DMS79 (cell line): ENCODE measurements around the gene GRHL3.

Experiments used
- DNase-seq: peaks from one replicate; lab custom pipeline; 2025; lab: John Stamatoyannopoulos, UW

GRHL3 gene

GRCh38 chr1:24293392-24294227 lies 25.5 kb upstream of the GRHL3 start:
- DNase-seq, result no peak

DNA sequence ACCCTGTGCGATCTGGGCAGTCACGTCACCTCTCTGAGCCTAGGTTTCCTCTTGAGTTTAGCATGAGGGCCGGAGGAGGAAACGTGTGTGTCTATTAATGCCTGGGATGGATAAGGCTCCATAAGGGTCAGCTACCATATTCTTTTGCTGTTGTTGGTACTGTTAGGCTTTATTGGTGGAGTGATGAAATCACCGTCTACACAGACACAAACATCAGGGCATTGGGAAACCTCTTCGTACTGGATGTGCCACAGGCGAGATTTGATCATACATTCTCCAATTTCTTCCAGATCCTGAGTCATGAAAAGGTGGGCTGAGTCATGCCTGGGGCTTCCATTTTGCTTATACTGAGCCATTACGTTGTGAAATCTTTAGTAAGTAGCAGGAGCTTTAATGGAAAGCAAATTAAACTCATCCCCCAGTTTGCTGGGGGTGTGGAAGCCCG lies 24.9 kb upstream of the GRHL3 start:
- DNase-seq, result no peak

DNA sequence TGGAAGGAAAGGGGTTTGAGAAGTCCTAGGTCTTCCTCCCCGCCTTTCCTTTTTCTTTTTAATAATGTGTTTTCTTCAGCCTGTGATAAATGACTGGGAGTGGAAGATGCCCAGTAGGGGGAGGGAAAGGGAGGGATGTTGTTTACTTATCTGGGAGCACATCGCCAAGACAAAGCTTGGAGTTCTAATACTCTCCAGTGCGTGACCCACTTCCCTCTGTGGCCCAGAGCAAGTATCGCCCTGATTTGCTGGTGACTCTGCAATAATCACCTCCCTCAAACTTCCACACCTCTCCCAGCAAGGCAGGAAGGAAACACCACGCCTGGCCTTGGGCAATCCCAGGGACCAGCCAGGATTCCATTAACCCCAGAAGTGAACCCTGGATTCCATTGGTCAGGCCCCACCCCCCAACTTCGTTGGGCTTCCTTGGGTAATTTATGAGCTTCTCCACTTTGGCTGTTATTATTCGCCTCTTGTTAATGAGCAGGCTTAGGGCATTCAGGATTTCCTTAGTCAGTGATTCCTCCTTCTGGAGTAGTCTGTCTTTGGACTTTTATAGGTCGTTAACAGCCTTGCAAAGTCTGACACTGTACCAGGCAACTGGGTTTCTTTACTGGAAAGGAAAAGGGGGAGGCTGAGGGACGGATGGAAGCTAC lies 24.3 kb upstream of the GRHL3 start:
- DNase-seq, result no peak

DNA sequence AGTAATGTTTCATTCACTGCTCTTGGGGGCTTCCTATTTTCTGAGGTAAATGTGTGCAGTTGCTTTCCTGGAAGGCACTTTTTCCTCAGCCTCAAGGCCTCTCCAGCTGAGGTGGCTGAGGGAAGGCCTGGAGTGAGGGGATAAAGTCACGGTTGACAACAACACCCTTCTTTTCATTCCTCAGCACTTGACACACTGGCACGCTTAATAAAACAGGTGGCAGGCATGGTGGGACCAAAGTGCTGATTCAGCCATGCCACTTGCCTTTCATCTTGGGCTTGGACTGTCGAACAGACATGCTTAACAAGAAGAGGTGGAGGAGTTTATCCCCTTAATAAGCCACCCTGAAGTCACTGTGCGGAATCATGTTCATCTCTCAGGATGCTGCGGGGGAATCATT lies 23.6 kb upstream of the GRHL3 start:
- peak; percentile 77 for DNase-seq

- DNase-seq, result no peak
Measured at GRCh38 chr1:24297187-24297851, 21.8 kb upstream of the GRHL3 start.

DNA sequence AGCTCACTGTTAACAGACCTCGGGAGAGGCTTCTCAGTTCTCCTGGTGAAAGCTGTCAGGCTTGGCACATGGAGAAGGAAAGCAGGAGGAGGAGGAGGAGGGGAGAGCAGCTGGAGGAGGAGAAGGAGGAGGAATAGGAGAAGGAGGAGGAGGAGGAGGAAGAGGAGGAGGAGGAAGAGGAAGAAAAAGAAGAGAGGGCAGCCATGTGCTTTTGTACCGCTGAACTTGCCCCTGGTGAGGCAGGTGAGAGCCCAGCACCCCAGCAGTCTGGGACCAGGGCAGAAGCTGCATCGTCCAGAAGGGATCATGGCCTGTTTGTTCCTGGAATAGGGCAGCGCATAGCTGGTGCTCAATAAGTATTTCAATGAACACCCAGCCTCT lies 21.3 kb upstream of the GRHL3 start:
- no peak for DNase-seq

DNA sequence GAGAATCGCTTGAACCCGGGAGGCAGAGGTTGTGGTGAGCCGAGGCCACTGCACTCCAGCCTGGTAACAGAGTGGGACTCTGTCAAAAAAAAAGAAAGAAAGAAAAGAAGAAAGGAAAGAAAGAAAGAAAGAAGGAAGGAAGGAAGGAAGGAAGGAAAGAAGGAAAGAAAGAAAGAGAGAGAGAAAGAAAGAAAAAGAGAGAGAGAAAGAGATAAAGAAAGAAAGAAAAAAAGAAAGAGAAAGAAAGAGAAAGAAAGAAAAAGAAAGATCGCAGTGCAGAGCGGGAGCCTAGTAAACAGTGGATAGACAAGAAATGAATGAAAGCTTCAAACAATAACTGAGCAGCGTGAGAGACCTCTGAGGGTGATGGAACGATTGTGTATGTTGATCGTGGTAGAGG lies 20.6 kb upstream of the GRHL3 start:
- no peak for DNase-seq

DNA sequence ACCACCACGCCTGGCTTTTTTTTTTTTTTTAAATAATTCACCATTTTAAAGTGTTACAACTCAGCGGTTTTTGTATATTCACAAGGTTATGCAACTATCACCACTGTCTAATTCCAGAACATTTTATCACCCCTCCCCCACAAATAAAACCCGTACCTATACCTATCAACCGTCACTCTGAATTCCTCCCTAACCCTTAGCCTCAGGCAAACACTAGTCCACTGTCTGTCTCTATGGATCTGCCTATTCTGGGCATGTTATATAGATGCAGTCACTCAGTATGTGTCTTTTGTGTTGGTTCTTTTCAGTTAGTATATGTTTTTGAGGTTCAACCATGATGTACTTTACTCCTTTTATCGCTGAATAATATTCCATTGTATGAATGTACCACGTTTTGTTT lies 19.3 kb upstream of the GRHL3 start:
- DNase-seq, result no peak

DNA sequence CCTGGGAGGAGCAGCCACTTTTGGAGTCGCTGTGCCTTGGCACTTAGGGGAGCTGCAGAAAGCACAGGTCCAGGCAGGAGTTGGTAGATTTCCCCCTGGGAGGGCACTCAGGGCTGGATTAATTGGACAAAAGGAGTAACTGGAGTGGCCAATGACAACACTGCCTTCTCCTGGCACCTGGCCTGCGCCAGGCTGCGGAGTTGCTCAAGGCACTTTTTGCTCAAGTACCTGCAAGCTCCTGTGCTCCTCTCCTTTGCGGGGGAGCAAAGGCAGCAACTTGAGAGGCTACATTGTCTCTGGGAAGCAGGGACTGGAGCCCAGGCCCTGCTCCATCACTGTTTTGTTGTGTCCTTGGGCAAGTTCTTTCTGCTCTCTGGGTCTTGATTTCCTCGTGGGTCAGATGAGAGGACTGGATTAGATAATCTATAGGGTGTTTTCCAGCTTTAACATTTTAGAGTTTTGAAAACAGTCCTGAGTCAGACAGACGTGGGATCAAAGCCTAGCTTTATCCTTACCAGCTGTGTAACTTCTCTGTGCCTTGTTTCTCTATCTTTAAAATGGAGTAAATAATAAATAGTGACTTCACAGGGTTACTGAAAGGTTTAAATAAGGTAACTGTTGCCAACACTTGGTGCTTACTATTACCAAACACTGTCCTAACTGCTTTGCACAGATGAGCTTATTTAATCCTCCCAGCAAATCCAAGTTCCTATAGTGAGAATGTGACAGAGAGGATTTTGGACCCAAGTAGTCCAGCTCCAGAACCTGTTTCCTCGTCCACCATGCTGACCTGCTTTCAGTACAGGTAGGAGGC lies 18.0 kb upstream of the GRHL3 start:
- DNase-seq, result peak; percentile 82

- no peak for DNase-seq
Measured at GRCh38 chr1:24301785-24302175, 17.4 kb upstream of the GRHL3 start.

- no peak for DNase-seq
Measured at GRCh38 chr1:24302209-24302611, 16.9 kb upstream of the GRHL3 start.

- DNase-seq, result no peak
Measured at GRCh38 chr1:24303600-24303999, 15.6 kb upstream of the GRHL3 start.

GRCh38 chr1:24304763-24305162 lies 14.4 kb upstream of the GRHL3 start:
- DNase-seq, result no peak

- no peak for DNase-seq
Measured at GRCh38 chr1:24308365-24309015, 10.7 kb upstream of the GRHL3 start.

GRCh38 chr1:24309762-24310485 lies 9.2 kb upstream of the GRHL3 start:
- no peak for DNase-seq

DNA sequence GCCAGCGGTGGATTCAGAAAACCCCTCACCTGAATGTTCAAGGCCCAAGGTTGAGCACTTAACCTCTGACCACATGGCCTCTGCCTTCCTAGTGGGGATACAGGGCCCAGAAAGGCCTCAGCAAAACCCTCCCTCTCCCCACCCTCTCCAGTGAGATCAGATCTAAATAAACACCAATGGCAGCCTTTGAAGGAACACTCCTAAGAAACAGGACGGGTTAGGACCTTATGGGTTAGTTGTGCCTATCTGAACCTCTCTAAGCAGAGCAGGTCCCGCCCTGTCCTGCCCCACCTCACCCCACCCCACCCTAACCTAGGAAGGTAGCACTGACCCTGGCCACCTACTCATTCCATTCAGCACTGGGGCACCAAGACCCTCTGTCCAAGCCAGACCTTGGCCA lies 7.9 kb upstream of the GRHL3 start:
- no peak for DNase-seq

DNA sequence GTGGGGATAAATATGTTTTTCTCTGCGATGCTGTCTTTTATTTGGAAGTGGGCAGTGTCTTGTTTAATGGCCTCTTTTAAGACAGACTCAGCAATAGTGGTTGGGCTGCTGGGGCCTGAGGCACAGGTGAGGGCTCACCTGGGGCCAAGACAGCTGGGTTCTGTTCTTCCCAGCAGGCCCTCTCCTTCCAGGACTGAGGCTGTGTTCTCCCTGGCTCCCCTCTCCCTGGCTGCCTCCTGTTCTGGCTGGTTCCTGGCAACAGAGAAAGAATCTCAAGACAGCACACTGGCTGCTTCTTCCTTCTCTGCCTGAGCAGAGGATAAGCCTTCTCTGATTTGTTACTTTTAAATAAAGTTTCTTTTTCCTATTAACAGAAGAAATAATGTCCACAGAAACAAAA lies 7.4 kb upstream of the GRHL3 start:
- no peak for DNase-seq

GRCh38 chr1:24315391-24315790 lies 3.8 kb upstream of the GRHL3 start:
- DNase-seq, result peak; percentile 78

DNA sequence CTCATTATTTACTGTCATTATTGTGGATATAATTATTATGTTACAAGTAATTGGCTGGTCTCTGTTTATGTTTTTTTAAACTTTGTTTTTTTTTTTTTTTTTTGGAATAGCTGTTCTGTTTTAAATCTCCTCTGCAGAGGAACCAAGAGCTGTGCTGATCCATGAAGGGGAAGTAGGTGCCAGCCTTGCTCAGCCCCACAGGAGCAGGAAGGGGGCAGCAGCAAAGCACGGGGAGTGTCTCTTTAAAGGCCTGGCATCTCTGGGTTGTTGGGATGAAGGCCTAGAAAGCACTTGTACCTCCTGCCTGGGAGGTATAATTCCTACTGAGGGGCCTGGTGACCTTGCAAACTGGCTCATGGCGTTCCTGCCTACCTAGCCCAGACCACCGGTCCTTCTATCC lies 2.5 kb upstream of the GRHL3 start:
- no peak for DNase-seq

DNA sequence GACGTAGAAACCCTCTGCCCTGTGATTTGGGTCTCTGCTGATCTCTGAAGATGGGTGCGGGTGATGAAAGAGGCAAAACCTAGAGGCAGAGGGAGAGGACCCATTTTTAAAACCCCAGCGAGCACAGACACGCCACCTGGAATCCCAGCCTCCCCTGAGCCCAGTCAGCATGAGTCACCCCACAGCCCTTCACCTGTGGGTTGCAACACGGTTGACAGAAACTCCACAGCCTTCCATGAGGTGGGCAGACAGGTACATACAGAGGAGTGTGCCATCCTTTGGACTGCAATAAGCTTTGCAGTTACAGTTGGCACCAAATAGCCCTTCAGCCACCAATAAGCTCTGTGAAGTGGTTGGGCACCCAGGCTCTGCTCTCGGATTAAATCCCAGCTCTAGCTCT lies 2.1 kb upstream of the GRHL3 start:
- DNase-seq, result no peak

GRCh38 chr1:24317956-24318614 lies 1.1 kb upstream of the GRHL3 start:
- DNase-seq, result no peak
